A549 treated with AZD9567 at 1 μM for 4 hours (cell line): ENCODE measurements around the gene SLC19A3. TPM values are rescaled to one million over a fixed set of nuclear protein-coding genes. Genes with fewer than 3 reads are reported as not detected.

Source experiments
- total RNA-seq: library from RNA; stranded (reverse); fragments of 200-300 nt; extraction: Qiagen RNA extraction; gene quantifications from 5 replicates; pipeline ENCODE4 v1.2.3, GENCODE V29; 2022; ENCODE audit not compliant: insufficient read depth

The SLC19A3 gene
- total RNA-seq: 2.6 to 4.0 TPM (median 2.9 TPM) in 5 replicates

DNA sequence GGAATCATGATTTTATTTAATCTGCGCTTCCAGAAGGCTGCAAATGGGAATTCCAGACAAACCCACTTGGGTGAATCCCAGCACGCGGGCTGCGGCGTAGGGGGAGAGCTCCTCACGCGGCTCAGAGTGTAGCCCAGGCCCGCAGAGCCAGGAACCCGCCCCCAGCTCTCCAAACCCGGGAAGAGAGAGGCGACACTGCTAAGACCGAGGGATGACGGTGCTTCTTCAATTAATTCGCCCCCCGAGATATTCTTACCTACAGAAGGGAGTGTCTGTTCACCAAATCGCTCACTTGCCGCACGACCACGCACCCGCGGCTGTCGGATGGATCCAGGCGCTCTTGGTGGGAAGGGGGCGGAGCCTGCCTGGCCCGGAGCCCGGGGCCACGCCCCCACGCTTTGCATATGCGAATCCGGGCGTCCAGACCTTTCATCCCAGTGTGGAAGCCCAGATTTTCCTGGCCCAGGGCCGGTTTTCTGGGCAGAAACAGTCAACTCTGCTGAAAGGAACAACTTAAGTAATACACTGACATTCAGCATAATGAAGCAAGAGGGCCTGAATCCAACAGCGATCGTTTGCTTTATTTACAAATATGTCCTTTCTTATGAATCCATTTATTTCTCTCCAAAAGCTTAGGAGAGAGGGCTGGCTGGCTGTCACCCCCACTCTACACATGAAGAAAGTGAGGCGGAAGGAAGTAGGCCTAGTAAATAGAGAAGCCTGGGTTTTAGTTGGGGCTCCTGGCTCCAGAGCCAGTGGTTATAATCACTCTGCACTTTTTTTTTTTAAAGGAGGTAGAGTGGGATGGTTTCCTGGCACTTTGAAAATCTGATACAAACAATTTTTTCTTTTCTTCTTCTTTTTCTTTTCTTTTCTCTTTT is at the start of gene SLC19A3:
Gene SLC19A3, minus strand, starts transcription at position 342 of the 881 bp plus-strand sequence. CDS start 15,710 bp downstream, outside the sequence.

GRCh38 chr2:227745594-227745993 is 27.8 kb upstream of the SLC19A3 start, which contains the start of gene SCYGR8:
TSS of gene SCYGR8 (plus strand) at chr2:227745894. CDS start at chr2:227745894, 0 bp downstream.

DNA sequence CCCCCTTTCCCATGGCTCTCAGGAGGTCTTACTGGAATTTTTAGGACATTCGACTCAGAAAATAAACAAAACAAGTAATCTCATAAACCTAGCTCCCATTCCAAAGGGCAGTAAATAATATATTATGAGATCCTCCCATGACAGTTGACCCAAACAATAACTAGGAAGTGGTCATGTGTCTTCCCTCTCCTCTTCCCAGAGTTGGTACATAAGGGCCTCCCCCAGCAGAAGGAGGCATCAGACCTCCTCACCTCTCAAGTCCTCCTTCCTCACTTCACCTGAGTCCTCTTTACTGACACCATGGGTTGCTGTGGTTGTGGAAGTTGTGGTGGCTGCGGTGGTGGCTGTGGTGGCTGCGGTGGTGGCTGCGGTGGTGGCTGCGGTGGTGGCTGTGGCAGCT is 10.2 kb upstream of the SLC19A3 start, which contains the start of gene SCYGR7:
Gene SCYGR7, plus strand, starts transcription at position 301 of the 400 bp plus-strand sequence. Its CDS starts 0 bp downstream, at position 301.

DNA sequence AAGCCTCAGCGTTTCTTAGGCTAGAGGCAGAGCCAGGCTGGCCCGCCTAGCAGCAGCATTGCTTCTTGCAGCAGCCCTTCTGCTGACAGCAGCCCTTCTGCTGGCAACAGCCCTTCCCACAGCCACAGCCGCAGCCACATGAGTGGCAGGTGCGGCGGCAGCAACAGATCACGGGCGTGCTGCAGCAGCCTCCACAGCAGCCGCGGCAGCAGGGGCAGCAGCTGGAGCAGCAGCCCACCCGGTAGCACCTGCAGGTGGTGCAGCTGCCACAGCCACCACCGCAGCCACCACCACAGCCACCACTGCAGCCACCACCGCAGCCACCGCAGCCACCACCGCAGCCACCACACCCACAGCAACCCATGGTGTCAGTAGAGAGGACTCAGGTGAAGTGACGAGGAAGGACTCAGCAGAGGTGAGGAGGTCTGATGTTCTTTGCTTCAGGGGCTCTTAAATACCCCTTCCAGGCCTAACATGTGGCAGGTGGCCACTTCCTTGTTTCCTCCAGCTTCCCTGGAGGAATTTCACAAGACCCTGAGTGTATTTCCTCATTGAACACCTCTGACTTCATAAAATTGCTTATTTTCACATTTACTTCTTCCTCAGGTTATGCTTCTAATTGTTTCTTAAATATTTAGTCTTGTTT is 6.7 kb upstream of the SLC19A3 start, which contains the start of gene SCYGR6:
Gene SCYGR6, minus strand, starts transcription at position 364 of the 646 bp plus-strand sequence. Its CDS starts 0 bp downstream, at position 364.

DNA sequence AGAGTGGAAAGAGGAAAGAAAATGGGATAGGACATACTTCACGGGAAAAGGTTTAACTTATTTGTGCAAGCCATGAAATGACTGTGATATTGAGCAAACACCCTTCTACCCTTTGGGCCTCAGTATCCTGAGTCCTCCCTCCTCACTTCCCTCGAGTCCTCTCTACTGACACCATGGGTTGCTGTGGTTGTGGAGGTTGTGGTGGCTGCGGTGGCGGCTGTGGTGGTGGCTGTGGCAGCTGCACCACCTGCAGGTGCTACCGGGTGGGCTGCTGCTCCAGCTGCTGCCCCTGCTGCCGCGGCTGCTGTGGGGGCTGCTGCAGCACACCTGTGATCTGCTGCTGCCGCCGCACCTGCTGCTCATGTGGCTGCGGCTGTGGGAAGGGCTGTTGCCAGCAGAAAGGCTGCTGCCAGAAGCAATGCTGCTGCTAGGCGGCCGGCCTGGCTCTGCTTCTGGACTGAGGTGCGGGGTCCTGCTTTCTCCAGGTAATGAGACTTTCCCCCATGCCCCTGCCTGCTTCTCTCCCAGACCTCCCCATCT is 51.1 kb downstream of the SLC19A3 start, which contains the start of gene SCYGR5:
Gene SCYGR5, plus strand, starts transcription at position 174 of the 540 bp plus-strand sequence. Its CDS starts 0 bp downstream, at position 174.

Other genes with a start within 250 kb of the SLC19A3 start
- 111 to 145 TPM (median 116 TPM) in 5 replicates for gene AGFG1, start 245.9 kb downstream of the SLC19A3 start, total RNA-seq
- not detected in 5 replicates for gene SCYGR2, start 119.1 kb downstream of the SLC19A3 start, total RNA-seq
- not detected in 5 replicates for gene SCYGR3, start 103.2 kb downstream of the SLC19A3 start, total RNA-seq
- not detected in 5 replicates for gene SCYGR4, start 100.5 kb downstream of the SLC19A3 start, total RNA-seq
- not detected in 5 replicates for gene SCYGR5, start 51.2 kb downstream of the SLC19A3 start, total RNA-seq
- not detected in 5 replicates for gene SCYGR6, start 6.7 kb upstream of the SLC19A3 start, total RNA-seq
- not detected in 5 replicates for gene SCYGR7, start 10.3 kb upstream of the SLC19A3 start, total RNA-seq
- gene SCYGR8, start 27.9 kb upstream of the SLC19A3 start, total RNA-seq: not detected in 5 replicates
- 3.6 to 9.0 TPM (median 6.2 TPM) in 4 of 5 replicates, not detected in the other for gene CCL20, start 95.8 kb upstream of the SLC19A3 start, total RNA-seq
- gene DAW1, start 153.6 kb upstream of the SLC19A3 start, total RNA-seq: 1.6 to 3.7 TPM (median 1.7 TPM) in 5 replicates